Activated CD4-positive, alpha-beta T cell treated with anti-CD3 and anti-CD28 coated beads for 1 hour (primary cell): Measurements from ENCODE around the gene DNASE1L2.
"Not testable (repeated sequence)": the region's sequence is repeated elsewhere in the genome, so short reads cannot be mapped to it uniquely, and the experiment has no call there.

ENCODE experiments used
- DNase-seq: peaks from one replicate; pipeline ENCODE4 v3.0.0-alpha.2; 2020

DNASE1L2 gene

GRCh38 chr16:2242598-2242997, 6.4 kb downstream of the DNASE1L2 start:
- no peak for DNase-seq

GRCh38 chr16:2243031-2243528, 6.8 kb downstream of the DNASE1L2 start:
- no peak for DNase-seq

- no peak for DNase-seq
Observed at GRCh38 chr16:2243781-2244180, 7.5 kb downstream of the DNASE1L2 start.

GRCh38 chr16:2244301-2244700, 8.1 kb downstream of the DNASE1L2 start:
- DNase-seq, result no peak

GRCh38 chr16:2244926-2245795, 8.9 kb downstream of the DNASE1L2 start:
- no peak for DNase-seq

- no peak for DNase-seq
Observed at GRCh38 chr16:2246301-2246885, 10.1 kb downstream of the DNASE1L2 start.

GRCh38 chr16:2250652-2251295, 14.5 kb downstream of the DNASE1L2 start:
- peak; percentile 19 for DNase-seq

- peak; percentile 67 for DNase-seq
Observed at GRCh38 chr16:2251296-2252111, 15.3 kb downstream of the DNASE1L2 start, which contains the start of gene ECI1. ECI1 (minus strand) TSS chr16:2251587; CDS start chr16:2251566, 21 bp downstream.

- DNase-seq, result no peak
Observed at GRCh38 chr16:2252806-2253148, 16.5 kb downstream of the DNASE1L2 start.

- no peak for DNase-seq
Observed at GRCh38 chr16:2253293-2253692, 17.0 kb downstream of the DNASE1L2 start.

- DNase-seq, result no peak
Observed at GRCh38 chr16:2256531-2257140, 20.4 kb downstream of the DNASE1L2 start.

GRCh38 chr16:2257726-2258125, 21.5 kb downstream of the DNASE1L2 start:
- DNase-seq, result no peak

GRCh38 chr16:2258530-2258929, 22.3 kb downstream of the DNASE1L2 start:
- DNase-seq, result not testable (repeated sequence)

GRCh38 chr16:2260250-2260649, 24.0 kb downstream of the DNASE1L2 start:
- DNase-seq, result no peak

GRCh38 chr16:2263026-2263425, 26.8 kb downstream of the DNASE1L2 start:
- not testable (repeated sequence) for DNase-seq

- not testable (repeated sequence) for DNase-seq
Observed at GRCh38 chr16:2266887-2267286, 30.6 kb downstream of the DNASE1L2 start.

- DNase-seq, result not testable (repeated sequence)
Observed at GRCh38 chr16:2267505-2267912, 31.3 kb downstream of the DNASE1L2 start.

GRCh38 chr16:2267913-2268666, 31.8 kb downstream of the DNASE1L2 start, which contains the start of gene RNPS1:
RNPS1 (minus strand) TSS chr16:2268126; CDS start chr16:2264643, 3,483 bp downstream.
- DNase-seq, result peak; percentile 95

GRCh38 chr16:2270070-2270462, 33.8 kb downstream of the DNASE1L2 start:
- no peak for DNase-seq

- DNase-seq, result no peak
Observed at GRCh38 chr16:2270588-2271470, 34.6 kb downstream of the DNASE1L2 start.
